Stimulated activated CD8-positive, alpha-beta memory T cell treated with anti-CD3 and anti-CD28 coated beads, Interleukin-4, amount 100 ng/mL, for 1 hour (primary cell): ENCODE measurements around the gene RBMS3.
"Not testable (repeated sequence)": the region's sequence is repeated elsewhere in the genome, so short reads cannot be mapped to it uniquely, and the experiment has no call there.

Experiments used
- DNase-seq, 2 donors: peaks; one replicate each; pipeline ENCODE4 v3.0.0-alpha.2; 2020; ENCODE audit warnings: low read depth in 2 of 2, low spot score in 1 of 2

The RBMS3 gene

DNA sequence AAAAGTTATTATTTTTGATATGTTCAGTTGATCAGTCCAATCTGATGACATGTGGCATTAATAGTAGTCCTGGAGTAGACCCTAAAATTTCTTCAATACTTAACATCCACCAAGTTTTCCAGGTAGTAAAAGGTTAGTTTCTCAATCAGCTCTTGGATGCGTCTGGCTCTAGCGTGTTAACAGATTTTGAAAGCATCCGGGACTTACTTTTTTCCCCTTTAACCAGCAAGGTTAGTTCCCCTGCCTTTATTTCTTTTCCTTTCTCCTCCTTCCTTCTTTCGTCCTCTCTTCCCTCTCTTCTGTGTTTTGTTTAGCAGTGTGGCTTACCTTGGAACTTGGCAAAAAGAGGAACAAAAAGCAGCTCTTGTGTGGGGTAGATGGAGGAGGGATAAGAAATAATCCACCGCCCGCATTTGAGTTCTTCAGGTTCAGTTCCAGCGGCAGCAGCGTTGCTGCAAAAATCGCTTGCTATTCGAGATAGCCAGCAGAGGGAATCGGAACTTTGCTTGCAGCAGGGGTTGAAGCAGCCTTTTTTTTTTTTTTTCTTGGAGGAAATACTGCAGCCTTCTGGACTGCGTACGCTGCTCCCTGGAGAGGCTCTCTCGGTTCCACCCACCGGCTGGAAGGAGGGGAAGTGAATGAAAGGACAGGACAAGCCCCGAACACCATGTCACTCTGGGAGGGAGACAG, at the start of gene RBMS3:
TSS of gene RBMS3 (plus strand) at position 668 of the 690 bp plus-strand sequence.
- no peak for DNase-seq

DNA sequence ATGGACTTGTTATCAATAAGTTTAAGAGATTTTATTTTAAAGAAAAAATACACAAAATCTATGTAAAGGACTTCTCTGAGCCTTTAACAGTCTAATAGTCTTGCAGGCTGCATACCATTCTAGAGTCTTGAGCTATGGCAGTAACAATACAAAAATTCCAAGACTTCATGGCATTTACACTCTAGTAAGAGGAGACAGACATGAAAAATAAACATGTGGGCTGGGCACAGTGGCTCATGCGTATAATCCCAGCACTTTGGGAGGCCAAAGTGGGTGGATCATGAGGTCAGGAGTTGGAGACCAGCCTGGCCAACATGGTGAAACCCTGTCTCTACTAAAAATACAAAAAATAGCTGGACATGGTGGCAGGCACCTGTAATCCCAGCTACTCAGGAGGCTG, 47.7 kb upstream of the RBMS3 start:
- DNase-seq = not testable (repeated sequence)

DNA sequence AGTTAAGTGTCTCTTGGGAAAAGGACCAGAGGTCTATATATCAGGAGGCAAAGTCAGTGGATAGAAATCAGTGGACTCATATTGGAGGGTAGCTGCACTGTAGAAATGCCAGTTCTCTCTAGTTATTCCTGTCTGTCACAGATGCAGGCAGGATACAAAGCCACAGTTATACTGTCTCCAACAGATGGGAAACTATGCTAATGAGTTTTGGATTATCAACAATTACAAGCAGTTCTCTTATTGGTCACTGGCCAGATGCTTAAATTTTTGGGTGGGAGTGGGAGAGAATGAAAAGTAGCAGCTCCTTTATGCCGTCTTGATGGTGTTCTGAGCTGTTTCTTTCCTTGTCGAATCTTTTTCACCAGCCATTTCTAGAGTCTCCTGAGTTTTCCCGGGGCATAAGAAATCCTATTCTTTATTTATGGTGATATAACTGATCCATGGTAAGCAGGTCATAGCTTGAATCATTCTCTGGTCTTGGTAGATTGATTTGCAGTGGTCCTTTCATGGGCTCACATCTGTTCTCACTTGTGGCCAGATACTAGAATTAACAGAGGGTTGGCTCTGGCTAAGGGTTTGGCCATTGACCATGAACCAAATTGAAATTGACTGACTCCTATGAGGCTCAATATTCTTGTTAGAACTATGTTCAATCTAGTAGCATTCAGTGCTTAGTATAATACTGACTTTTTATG, 44.6 kb upstream of the RBMS3 start:
- DNase-seq = no peak

DNA sequence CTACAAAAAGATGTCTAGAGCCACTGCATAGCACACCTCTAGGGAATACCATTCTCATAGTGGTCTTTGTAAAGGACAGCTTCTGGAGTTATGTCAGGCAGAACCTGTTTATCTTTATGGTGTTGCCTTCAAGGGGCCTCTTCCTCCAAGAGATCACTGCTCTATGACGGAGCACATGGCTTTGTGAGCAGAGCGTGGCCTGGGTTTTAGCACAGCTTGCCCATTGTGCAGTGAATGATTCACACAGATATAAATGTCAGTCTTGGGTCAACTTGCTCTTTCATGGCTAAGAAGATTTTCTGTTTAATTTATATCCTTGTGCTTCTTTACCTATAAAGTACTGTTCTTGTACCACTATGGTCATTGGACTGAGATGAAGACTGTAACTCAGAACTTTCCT, 41.5 kb upstream of the RBMS3 start:
- no peak for DNase-seq

DNA sequence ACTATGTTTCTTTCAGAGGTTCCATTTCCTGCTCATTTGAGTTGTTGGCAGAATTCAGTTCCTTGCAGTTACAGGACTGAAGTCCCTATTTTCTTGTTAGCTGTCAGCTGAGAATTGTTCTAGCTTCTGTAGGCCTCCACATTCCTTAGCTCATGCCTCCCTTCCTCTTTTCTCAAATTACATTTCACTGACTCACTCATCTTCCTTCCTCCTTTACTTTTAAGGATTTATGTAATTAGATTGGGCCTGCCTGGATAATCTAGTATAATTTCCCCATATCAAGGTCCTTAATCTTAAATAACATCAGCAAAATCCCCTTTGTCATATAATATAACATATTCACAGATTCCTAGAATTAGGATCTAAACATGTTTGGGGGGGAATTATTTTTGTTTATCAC, 40.6 kb upstream of the RBMS3 start:
- DNase-seq = no peak

DNA sequence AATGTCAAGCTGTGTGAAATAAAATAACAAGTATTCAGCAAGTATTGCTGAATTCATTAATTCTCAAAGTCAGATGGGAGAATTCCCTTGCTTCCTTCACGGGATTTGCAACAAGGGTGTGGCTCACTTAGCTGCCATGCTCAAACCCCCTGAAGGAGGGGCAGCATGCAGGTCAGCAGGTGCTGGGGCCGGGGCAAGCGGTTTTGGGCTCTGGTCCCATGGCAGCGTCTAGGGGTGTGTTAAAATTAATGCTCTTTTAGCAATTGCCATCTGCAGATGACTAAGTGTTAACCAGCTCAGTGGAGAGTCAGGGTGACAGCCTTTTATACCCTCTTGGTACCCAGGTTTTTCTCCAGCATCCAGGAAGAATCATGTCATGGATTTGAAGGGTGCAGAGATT, 40.0 kb upstream of the RBMS3 start:
- no peak for DNase-seq

DNA sequence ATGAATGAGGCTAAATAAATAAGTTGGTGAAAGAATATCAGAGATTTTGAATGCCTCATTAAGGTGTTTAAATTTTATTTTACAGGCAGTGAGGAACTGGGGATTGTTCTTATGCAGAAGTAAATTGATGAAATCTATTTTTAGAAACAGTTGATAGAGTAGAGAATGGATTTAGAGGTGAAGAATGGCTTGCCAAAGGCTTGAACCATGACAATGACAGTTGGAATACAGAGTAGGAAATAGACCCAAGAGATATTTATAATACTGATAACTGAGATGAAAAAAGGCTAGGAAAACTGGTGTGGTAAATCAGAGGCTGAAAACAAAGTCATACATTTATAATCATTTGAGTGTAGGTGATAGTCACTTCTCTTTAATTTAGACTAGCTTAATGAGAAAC, 39.0 kb upstream of the RBMS3 start:
- no peak for DNase-seq

DNA sequence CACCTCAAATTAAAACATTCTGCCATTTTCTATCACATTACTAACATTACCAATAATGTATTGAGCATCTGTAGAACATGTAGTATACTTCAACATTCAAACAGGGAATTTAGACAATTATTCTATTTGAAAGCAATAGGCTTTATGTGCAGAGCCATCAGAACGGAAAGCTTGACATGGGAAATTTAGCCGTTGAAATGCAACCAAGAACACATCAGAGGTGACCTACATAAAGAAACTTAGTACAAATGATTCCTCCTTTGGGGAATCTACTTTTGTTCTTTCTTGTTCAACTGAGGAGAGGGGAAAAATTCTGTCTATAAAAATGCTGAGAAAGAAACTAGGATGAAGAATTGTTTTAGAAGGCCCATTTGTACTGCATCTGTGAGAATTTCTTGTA, 38.6 kb upstream of the RBMS3 start:
- DNase-seq = no peak

DNA sequence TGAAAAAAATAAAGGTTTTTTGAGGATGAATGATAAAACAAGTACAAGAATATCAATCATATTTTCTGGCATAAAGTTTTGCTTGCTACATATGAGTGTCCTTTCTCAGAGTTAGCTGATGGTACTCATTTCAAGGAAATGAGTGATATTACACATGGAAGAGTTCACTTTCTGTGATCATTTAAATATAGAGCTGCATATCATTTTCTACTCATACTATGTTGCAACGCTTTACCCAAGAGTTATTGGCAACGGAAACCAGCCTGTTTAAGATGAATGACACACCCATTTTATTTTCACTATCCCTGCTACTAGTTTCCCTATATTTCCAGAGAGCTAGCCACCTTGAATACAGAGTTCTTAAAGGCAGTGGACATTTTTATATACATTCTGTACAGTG, 35.4 kb upstream of the RBMS3 start:
- DNase-seq = no peak

DNA sequence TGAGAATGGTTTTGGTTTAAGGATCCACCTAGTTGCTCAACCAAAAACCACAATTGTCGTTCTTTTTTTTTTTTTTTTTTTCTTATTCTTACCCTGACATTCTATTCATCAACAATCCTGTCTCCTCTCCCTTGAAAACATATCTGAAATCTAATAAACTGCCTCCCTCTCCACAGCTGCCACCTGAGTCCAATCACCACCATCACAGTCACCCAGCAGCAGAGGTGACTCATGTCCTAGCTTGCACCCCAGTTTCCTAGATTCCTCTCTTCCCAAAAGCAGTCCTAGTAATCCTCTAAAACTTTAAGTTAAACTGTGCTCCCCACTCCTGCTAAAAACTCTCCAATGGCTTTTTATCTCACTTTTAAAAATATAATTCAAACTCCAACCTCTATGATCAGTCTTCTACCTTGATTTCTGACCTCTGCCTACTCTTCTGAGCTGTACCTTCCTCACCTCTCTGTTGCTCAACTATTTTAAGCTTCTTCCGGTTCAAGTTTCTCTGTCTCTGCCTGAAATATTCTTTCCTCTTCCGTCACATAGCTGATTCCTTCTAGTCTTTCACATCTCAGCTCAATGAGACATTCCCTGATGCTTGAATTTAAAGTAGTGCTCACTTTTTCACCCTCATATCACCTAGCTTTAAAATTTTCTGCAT, 33.7 kb upstream of the RBMS3 start:
- DNase-seq = no peak

DNA sequence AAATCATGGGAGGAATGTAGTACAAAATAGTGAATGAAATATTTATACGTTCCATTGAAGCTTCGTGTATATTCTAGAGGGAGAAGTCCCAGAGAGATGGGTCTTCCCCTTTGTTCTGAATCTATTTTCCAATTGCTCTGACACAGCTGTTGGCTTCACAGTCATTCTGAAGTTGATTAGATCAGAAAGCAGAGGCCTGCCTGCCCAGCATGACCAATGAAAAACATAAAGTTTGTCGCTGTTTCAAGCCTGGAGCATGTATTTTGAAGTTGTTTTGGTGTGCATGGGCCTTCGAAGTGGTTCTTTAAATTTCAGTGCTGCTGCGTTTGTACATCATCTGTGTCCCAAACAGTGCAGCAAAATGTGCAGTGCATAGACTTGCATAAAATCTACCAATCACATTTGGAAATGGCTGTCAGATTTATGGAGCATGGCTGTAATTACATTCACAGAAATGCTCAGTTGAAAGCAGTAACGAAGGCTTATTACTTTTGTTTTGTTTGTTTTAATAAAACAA, 31.0 kb upstream of the RBMS3 start:
- DNase-seq = no peak

DNA sequence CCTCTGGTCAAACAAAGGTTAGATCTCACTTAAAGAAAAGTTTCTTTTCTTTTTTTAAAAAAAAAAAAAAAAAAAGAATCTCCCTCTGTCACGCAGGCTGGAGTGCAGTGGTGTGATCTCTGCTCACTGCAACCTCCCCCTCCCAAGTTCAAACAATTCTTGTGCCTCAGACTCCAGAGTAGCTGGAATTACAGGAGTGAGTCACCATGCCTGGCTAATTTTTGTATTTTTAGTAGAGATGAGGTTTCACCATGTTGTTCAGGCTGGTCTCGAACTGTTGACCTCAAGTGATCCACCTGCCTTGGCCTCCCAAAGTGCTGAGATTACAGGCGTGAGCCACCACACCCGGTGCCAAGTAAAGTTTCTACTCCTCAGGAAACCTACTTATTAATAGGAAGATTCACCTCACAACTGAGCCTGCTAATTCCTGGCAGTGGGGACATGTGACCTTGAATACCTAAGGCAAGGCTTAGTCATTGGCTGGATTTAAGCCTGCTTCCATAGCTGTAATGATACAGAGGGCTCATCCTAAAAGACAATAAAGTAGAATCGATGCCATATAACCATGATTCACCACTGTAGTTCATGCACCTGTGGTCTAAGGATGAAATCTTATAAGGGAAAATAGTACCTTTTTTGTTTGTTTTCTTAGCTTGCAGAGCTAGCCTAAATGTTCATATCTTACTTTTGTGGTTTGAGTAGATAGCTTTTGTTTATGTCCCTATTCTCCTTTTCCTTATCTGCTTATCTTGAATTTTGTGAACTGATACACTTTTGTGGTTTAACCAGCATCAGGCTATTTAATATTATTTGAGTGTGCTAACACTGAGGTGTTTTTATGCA, 24.8 kb upstream of the RBMS3 start:
- no peak for DNase-seq

DNA sequence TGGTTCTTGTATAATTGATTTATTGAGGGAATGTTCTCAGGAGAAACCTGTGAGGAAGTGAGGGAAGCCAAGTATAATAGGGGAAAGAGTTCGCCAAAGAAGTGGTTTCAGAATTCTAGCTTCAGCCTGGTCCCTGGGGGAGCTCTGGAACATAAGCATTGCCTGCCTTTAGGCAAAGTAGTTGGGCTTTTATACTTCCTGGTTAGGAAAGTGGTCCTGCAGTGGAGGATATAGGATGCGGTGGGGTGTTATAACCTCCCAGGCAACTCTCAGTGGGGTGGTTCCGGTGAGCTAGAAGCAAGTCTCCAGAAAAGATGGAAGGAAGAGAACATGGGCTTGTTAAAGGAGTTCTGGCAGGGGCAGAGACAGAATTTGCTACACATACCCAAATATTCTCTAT, 22.7 kb upstream of the RBMS3 start:
- no peak for DNase-seq

DNA sequence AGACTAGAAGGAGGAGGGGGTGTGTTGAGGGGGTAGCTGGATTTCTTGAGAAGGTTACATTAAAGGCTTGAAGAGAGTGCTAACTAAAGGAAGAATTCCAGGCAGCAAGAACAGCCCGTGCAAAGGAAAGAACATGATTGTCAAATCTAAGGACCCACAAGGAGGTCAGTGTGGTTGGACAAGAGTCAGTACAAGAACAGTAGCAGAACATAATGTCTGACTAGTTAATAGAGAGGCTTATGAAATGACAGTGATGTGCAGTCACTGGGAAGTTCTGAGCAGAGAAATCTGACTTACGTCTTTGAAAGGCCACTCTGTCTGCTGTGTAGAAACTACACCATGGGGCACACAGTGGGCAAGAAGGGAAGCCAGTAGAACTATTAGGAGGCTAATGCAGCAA, 19.8 kb upstream of the RBMS3 start:
- DNase-seq = no peak

DNA sequence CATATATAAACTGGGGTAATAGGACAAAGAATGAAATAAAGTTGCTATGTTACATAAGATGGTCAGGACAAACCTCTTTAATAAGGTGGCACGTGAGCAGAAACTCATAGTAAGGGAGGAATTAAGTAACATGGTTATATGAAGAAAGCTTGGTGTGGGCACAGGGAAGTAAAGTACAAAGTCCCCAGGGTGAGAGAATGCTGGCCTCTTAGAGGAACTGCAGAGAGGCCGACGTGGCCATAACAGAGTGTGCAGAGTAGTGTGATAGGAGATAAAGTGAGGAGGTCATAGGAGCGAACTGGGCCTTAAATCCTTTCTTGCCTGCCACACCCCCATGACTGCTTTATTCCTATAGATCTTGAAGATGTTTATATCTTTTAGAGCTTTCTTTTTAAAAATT, 17.4 kb upstream of the RBMS3 start:
- DNase-seq = no peak

DNA sequence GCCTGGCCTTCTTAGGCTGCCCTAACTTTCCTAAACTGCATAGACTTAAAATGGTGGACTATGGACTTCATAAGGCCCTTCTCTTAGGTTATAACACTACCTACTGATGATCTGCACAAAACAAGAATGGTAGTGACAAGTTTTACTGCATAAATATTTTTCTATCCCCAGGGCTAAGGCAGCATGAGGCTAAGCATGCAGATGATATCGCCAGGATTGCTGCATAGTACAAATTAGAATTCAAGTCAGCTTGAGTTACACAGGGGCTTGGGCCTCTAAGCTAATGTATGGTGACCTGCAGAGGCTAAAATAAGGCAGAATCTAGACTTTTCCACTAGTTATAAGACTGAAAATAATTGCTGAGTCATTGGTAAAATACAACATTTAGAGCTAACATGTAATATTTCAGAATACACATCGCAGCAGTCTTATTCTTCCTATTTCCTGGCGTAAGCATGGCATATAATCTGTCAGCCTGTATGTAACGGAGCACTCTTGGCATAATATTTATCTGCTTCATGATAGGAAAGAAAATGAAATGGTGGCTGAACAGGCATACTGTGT, 15.3 kb upstream of the RBMS3 start:
- no peak for DNase-seq

DNA sequence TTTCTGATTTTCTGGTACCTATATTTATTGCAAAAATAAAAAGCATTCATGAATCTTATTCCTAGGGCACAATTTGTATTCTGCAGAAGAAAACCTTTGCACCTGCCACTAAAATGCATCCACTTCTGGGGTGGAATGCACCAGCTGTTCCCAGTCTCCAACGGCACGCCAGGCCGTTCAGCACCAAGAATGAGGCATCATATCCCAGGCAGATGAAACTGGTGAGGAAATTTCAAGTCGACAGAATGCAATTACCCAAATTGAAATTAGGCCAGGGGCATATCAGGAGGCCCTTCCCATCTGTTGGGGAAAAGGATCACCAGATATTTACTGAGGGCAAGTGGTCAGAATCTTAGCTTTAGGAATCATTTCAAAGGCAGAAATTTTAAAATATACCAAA, 13.6 kb upstream of the RBMS3 start:
- no peak for DNase-seq

DNA sequence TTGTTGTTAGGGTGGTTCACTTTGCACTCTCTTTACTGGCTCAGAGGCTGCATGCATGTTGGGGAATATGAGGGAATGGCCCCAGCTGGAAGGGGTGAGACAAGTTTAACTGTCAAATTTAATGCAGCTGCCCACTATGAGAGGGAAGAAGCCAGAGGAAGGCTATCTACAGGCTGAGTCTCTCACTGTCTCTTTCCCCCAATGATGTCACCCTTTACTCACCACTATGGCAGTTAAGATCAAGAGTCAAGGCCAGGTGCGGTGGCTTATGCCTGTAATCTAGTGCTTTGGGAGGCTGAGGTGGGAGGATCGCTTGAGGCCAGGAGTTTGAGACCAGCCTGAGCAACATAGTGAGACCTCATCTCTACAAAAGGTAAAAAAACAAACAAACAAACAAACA, 12.2 kb upstream of the RBMS3 start:
- DNase-seq = no peak

DNA sequence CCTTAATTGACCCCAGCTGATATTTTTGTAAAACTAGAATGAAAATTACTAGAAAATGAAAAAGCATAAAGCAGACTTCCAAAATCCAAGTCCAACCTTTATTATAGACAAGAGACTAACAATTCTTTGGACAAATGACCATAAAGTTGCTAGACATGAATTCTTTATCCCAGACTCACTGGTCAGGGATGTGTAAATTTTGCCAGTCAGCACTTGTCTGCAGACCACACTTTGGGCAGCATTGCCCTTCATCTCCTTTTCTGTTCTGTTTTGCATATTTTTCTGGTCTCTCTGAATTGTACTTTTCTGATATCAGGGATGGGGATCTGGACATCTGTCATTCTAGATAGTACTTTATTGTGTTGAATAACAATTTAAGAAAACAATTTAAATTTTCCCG, 10.1 kb upstream of the RBMS3 start:
- DNase-seq = no peak

DNA sequence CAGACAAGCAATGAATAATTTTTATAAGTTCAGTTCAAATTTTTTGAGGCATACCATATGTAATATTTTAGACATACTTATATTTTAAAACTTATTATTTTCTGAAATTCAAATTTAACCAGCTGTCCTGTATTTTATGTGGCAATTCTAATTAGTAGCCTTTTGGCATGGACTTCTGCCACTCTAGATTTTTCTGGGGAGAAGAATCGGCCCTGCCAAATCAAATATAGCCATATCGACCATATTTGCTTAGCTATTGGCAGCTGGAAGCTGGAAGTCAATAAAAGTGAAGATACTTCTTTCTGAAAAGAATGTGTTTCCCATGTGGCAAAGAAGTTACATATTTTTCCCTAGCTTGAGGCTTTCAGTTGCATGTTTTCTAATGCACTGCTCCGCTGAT, 9.4 kb upstream of the RBMS3 start:
- DNase-seq = no peak

DNA sequence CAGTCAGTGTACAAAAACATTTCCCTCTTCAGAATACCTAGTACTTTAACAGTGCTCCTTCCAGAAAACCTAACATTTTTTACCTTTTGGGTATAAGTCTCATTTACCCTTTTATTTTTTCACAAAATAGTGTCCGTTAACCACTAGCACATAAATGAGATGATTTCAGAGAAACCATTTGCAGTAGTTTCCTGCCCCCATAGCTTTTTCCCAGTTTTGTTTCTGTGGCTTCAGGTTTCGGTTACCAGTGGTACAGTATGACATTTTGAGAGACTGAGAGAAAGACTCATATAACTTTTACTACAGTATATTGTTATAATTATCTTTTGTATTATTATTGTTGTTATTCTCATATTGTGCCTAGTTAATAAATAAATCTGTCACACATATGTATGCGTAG, 6.2 kb upstream of the RBMS3 start:
- DNase-seq = no peak
